Astrocyte (in vitro differentiated cells and primary cell): Measurements from ENCODE around the gene STK40.

Experiments
- CTCF ChIP-seq: IDR thresholded peaks from 2 replicates; pipeline ENCODE4 v1.5.1; 2011; ENCODE audit warnings: low read depth, mild to moderate bottlenecking, inconsistent platforms, low read length, moderate library complexity; ENCODE audit not compliant: insufficient read depth
- EZH2 ChIP-seq: IDR thresholded peaks from 2 replicates; pipeline ENCODE4 v1.6.1; 2012; ENCODE audit warnings: mild to moderate bottlenecking, low read length, inconsistent platforms; ENCODE audit not compliant: insufficient read depth

- no peak for TF ChIP-seq CTCF
- no peak for TF ChIP-seq EZH2
These were observed 54.8 kb downstream of the STK40 start for GRCh38 chr1:36330940-36331339.
